Gastrocnemius medialis (tissue), 4 donors: Measurements from ENCODE around the gene C16orf95.

ENCODE experiments used
- POLR2A ChIP-seq, 2 donors: fragments of 450-650 bp; IDR thresholded peaks; one replicate each; pipeline ENCODE4 v1.6.1; 2017; ENCODE audit warnings: antibody characterized with exemption in 2 of 2, mild to moderate bottlenecking in 2 of 2, moderate library complexity in 2 of 2
- TF ChIP-seq, protein P1 (sequence below), 5 experiments: fragments of 450-650 bp in 3 of 5; fragments of 200-600 bp in 2 of 5; sonication (generic) in 2 of 5; IDR thresholded peaks in 4 of 5; conservative IDR thresholded peaks in 1 of 5; 1 replicate in 4 of 5; 2 replicates in 1 of 5; pipeline ENCODE4 v1.5.1; 2016 to 2019; ENCODE audit warnings: antibody characterized with exemption in 5 of 5, mild to moderate bottlenecking in 3 of 5, moderate library complexity in 3 of 5

DNA sequence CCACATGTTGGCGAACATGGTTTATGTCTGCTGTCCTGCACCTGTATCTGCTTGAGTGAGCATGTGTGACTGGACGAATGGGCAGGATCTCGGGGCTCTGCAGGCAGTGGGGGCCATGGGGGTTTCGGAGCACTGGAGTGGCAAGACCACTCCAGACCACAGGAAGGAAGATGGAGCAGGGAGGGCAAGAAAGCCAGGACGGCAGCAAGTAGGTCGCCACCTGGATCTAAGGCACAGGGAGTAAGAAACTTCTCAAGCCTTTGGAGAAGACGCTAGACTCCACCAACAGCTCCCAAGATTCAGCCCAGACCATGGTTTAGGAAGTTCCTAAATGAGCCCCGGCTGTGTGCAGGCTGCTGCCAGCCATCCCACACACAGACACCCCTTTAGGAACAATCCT lies 32.8 kb upstream of the C16orf95 start:
- no peak for TF ChIP-seq POLR2A (IDR thresholded peaks at IDR 0.05)
- TF ChIP-seq, protein P1, sequence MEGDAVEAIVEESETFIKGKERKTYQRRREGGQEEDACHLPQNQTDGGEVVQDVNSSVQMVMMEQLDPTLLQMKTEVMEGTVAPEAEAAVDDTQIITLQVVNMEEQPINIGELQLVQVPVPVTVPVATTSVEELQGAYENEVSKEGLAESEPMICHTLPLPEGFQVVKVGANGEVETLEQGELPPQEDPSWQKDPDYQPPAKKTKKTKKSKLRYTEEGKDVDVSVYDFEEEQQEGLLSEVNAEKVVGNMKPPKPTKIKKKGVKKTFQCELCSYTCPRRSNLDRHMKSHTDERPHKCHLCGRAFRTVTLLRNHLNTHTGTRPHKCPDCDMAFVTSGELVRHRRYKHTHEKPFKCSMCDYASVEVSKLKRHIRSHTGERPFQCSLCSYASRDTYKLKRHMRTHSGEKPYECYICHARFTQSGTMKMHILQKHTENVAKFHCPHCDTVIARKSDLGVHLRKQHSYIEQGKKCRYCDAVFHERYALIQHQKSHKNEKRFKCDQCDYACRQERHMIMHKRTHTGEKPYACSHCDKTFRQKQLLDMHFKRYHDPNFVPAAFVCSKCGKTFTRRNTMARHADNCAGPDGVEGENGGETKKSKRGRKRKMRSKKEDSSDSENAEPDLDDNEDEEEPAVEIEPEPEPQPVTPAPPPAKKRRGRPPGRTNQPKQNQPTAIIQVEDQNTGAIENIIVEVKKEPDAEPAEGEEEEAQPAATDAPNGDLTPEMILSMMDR (IDR thresholded peaks at IDR 0.05 in 4 of 5, conservative IDR thresholded peaks at IDR 0.05 in 1 of 5), result no peak
